Breast epithelium (tissue), 4 donors: ENCODE data around the gene CGB3. TPM values are rescaled to one million over a fixed set of nuclear protein-coding genes. Genes with fewer than 3 reads are reported as not detected.

Experiments used
- DNase-seq, 2 donors: peaks; one replicate each; pipeline ENCODE4 v3.0.0-alpha.2; 2019; ENCODE audit warnings: low spot score in 2 of 2
- H3K27ac ChIP-seq, 2 donors: fragments of 200-600 bp; sonication (generic) in 1 of 2; one replicate each; pipeline ENCODE4 v1.5.1; 2016 to 2019; ENCODE audit warnings: mild to moderate bottlenecking in 1 of 2
- H3K27me3 ChIP-seq, 2 donors: fragments of 200-600 bp; sonication (generic) in 1 of 2; one replicate each; pipeline versions ENCODE4 v1.5.1 to v1.6.0; 2017 to 2019; ENCODE audit warnings: control low read depth in 1 of 2, mild to moderate bottlenecking in 1 of 2
- H3K36me3 ChIP-seq: fragments of 200-600 bp; one replicate; pipeline ENCODE4 v1.5.1; 2019
- H3K4me1 ChIP-seq, 2 donors: fragments of 200-600 bp; sonication (generic); one replicate each; pipeline ENCODE4 v1.5.1; 2016 to 2019; ENCODE audit warnings: control low read depth in 1 of 2
- H3K4me3 ChIP-seq, 3 donors: fragments of 200-600 bp; sonication (generic); 1 replicate in 2 of 3; 2 replicates in 1 of 3; pipeline ENCODE4 v1.5.1; 2016 to 2019; ENCODE audit warnings: mild to moderate bottlenecking in 3 of 3, moderate library complexity in 2 of 3
- H3K9me3 ChIP-seq, 2 donors: fragments of 200-600 bp; sonication (generic) in 1 of 2; one replicate each; pipeline ENCODE4 v1.5.1; 2016 to 2019; ENCODE audit warnings: control low read depth in 1 of 2
- CTCF ChIP-seq, 3 donors: fragments of 450-650 bp; IDR thresholded peaks; one replicate each; pipeline ENCODE4 v1.5.1; 2016 to 2017; ENCODE audit warnings: antibody characterized with exemption in 3 of 3, mild to moderate bottlenecking in 3 of 3, moderate library complexity in 3 of 3
- POLR2A ChIP-seq: fragments of 450-650 bp; IDR thresholded peaks from one replicate; pipeline ENCODE4 v1.6.1; 2016; ENCODE audit warnings: antibody characterized with exemption, mild to moderate bottlenecking, moderate library complexity
- POLR2AphosphoS5 ChIP-seq, 3 donors: sonication (generic); formaldehyde crosslinking; IDR thresholded peaks; one replicate each; pipeline ENCODE4 v1.6.1; 2017; ENCODE audit warnings: antibody characterized with exemption in 3 of 3
- intact Hi-C: fragments of 100-400 bp; cut with DNase I; formaldehyde crosslinking; loops from one replicate; pipeline ENCODE4 v1.15.1; 2023; ENCODE audit warnings: low total_unique reads
- total RNA-seq, 3 donors: library from RNA; depleted of rRNA; stranded (reverse); fragments of >200 nt; gene quantifications; one replicate each; pipeline ENCODE4 v1.1.0, GENCODE V29; 2016

CGB3 gene
- total RNA-seq, 3 donors from 2014 or later = not detected

DNA sequence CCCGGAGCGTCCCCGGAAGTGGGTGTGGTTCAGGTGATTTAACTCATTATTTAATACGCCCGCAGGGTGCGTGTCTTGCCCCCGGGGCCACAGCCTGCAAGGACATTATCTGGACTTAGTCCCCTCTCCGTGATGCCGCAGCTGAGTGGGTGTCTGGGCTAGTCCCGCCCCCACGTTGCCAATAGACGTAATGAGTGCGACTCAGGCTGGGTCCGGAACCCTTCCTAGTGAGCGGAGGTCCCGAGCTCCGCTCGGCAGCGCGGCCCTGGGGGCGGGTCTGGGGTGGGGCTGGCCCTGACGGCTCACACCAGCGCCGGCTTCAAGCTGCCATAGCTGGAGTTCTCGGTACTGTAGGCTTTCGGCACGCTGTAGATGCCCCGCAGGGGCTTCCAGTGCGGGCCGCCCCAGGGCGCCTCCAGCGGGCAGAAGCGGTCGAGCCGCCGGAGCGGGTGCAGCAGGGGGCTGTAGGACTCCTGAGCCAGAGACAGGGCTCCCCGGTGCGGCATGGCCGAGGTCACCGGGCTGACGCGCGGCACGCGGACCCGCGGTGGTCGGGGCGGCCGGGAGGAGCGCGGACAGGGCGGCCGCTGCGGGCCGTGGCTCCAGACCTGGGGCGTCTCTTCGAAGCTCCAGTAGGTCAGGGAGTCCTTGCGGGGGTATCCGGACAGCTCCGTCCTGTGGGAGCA lies 6.3 kb downstream of the CGB3 start:
- intact Hi-C loops = no loop called here
- Histone ChIP-seq H3K9me3 (no peaks in the 10 kb centered on the region), H3K27me3 (no peaks in the 10 kb centered on the region), H3K36me3 (peaks cover 4% of the 10 kb centered on the region), H3K27ac (no peak overlapping the region), H3K4me3 (peak overlapping the region; percentile 43 to 70 (median 56)), H3K4me1 (peaks cover 0 to 6% of the 10 kb centered on the region in 2 donors)
- no peak for DNase-seq
- TF ChIP-seq POLR2AphosphoS5 (IDR thresholded peaks at IDR 0.05) (no peak), CTCF (IDR thresholded peaks at IDR 0.05) (no peak), POLR2A (no peak)

- intact Hi-C loops = no loop called here
- Histone ChIP-seq H3K36me3 (peaks cover 4% of the 10 kb centered on the region), H3K4me3 (peak within 1 kb of the TSS; percentile 43 to 70 (median 56)), H3K4me1 (peaks cover 0 to 6% of the 10 kb centered on the region in 2 donors), H3K27me3 (no peaks in the 10 kb centered on the region), H3K9me3 (no peaks in the 10 kb centered on the region), H3K27ac (no peak within 1 kb of the TSS)
- TF ChIP-seq POLR2A (no peak), POLR2AphosphoS5 (IDR thresholded peaks at IDR 0.05) (no peak), CTCF (IDR thresholded peaks at IDR 0.05) (no peak)
- DNase-seq = no peak
Measured at GRCh38 chr19:49017041-49017665, 7.0 kb downstream of the CGB3 start, which contains the start of gene LHB. Gene LHB, minus strand, starts transcription at chr19:49017091. Its CDS starts 10 bp downstream, at chr19:49017081.

- Histone ChIP-seq H3K9me3 (no peaks in the 10 kb centered on the region), H3K27me3 (no peaks in the 10 kb centered on the region), H3K27ac (no peak overlapping the region), H3K4me1 (peaks cover 0 to 6% of the 10 kb centered on the region in 2 donors), H3K36me3 (peaks cover 4% of the 10 kb centered on the region), H3K4me3 (no peak overlapping the region)
- DNase-seq = no peak
- TF ChIP-seq POLR2AphosphoS5 (IDR thresholded peaks at IDR 0.05) (no peak), POLR2A (no peak), CTCF (IDR thresholded peaks at IDR 0.05) (no peak)
- intact Hi-C loops = no loop called here
Measured at GRCh38 chr19:49016067-49016839, 7.9 kb downstream of the CGB3 start.

DNA sequence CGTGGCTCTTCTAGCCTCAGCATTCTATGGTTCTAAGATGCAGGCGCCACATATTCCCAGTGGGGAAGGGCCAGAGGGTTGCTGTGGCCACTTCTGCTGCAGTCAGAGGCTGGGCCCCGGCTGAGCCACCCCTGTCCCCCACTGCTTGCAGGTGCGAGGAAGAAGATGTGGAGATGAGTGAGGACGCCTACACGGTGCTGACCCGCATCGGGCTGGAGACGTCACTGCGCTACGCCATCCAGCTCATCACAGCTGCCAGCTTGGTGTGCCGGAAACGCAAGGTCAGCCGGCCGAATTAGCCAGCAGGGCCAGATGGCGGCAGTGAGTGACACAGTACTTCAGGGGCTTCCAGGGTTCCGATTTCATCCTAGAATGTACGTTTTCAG lies 9.3 kb downstream of the CGB3 start:
- intact Hi-C loops = no loop called here
- H3K27me3 ChIP-seq = no peaks in the 10 kb centered on the region
- no peak overlapping the region for H3K27ac ChIP-seq
- TF ChIP-seq POLR2AphosphoS5 (IDR thresholded peaks at IDR 0.05) (no peak), POLR2A (no peak), CTCF (IDR thresholded peaks at IDR 0.05) (no peak)
- H3K36me3 ChIP-seq = peaks cover 4% of the 10 kb centered on the region
- H3K4me1 ChIP-seq = peaks cover 0 to 6% of the 10 kb centered on the region in 2 donors
- H3K9me3 ChIP-seq = no peaks in the 10 kb centered on the region
- DNase-seq = no peak
- H3K4me3 ChIP-seq = no peak overlapping the region
